Measurements from ENCODE around the gene DMRT1. TPM values are rescaled to one million over a fixed set of nuclear protein-coding genes. Genes with fewer than 3 reads are reported as not detected.

Gene DMRT1
- total RNA-seq, 1 experiment from 2014 or later = 0.47 TPM

DNA sequence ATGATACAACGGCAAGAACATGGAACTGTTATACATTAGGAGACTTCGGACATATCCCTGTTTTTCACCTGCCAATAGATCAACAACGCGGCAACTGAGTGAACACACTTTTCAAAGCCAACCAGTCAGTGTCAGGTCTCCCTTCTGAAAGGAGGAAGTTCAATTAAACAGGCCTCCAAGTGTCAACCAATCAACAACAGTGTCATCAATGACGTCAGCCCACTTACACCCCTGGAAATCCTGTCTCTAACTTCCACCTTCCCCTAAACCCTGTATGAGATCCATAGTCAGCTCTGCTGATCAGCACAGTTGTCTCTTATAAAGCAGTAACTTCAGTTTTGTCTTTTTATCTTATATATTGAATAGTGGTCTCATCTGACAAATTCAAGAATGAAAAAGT, 171.5 kb downstream of the DMRT1 start:
- Histone ChIP-seq H3K27me3 (ENCODE audit: insufficient read depth, low read length) (no peaks in the 10 kb centered on the region), H3K4me1 (ENCODE audit: control insufficient read depth in 1 of 2, insufficient read depth in 2 of 2, low read length in 2 of 2) (no peaks in the 10 kb centered on the region), H4K20me1 (ENCODE audit: insufficient read depth) (no peaks in the 10 kb centered on the region), H3K9me2 (ENCODE audit: insufficient read depth) (no peaks in the 10 kb centered on the region), H3K36me3 (ENCODE audit: control insufficient read depth in 1 of 2, insufficient read depth in 2 of 2, low read length in 2 of 2) (no peaks in the 10 kb centered on the region), H3K4me2 (ENCODE audit: low read length) (no peak overlapping the region), H3K9me3 (ENCODE audit: control insufficient read depth in 1 of 2, insufficient read depth in 1 of 2, low read depth in 1 of 2, low read length in 2 of 2) (no peaks in the 10 kb centered on the region), H3K4me3 (replicated peaks in 1 of 2; ENCODE audit: low read depth in 1 of 2, low read length in 2 of 2) (no peak overlapping the region), H3K79me2 (ENCODE audit: insufficient read depth, low read length) (no peaks in the 10 kb centered on the region), H2AFZ (ENCODE audit: low read depth, low read length, poor library complexity, severe bottlenecking) (no peak overlapping the region), H3K9ac (ENCODE audit: low read length) (no peak overlapping the region), H3K27ac (ENCODE audit: low read depth, low read length) (no peak overlapping the region)
- ChIA-PET RAD21 (ENCODE audit: low non-redundant PET in 1 of 2, low total read pairs in 2 of 2, uncharacterized antibody in 2 of 2, unreplicated experiment in 2 of 2) (no interaction called here), POLR2A (no interaction called here), CTCF (no interaction called here)
- intact Hi-C loops (cut with micrococcal nuclease) = no loop called here
- TF ChIP-seq POLR2AphosphoS5 (IDR thresholded peaks at IDR 0.05; ENCODE audit: low read depth, low read length) (no peak), SP1 (IDR thresholded peaks at IDR 0.05; ENCODE audit: low read depth) (no peak), TCF7L2 (IDR thresholded peaks at IDR 0.05; ENCODE audit: borderline replicate concordance, extremely low read depth, insufficient read depth, insufficient read length) (no peak), CEBPB (IDR thresholded peaks at IDR 0.05; ENCODE audit: low read depth) (no peak), EZH2phosphoT487 (IDR thresholded peaks at IDR 0.05; ENCODE audit: borderline replicate concordance) (no peak), EGR1 (IDR thresholded peaks at IDR 0.05; ENCODE audit: low read depth) (no peak)
- TF ChIP-seq, protein P1, sequence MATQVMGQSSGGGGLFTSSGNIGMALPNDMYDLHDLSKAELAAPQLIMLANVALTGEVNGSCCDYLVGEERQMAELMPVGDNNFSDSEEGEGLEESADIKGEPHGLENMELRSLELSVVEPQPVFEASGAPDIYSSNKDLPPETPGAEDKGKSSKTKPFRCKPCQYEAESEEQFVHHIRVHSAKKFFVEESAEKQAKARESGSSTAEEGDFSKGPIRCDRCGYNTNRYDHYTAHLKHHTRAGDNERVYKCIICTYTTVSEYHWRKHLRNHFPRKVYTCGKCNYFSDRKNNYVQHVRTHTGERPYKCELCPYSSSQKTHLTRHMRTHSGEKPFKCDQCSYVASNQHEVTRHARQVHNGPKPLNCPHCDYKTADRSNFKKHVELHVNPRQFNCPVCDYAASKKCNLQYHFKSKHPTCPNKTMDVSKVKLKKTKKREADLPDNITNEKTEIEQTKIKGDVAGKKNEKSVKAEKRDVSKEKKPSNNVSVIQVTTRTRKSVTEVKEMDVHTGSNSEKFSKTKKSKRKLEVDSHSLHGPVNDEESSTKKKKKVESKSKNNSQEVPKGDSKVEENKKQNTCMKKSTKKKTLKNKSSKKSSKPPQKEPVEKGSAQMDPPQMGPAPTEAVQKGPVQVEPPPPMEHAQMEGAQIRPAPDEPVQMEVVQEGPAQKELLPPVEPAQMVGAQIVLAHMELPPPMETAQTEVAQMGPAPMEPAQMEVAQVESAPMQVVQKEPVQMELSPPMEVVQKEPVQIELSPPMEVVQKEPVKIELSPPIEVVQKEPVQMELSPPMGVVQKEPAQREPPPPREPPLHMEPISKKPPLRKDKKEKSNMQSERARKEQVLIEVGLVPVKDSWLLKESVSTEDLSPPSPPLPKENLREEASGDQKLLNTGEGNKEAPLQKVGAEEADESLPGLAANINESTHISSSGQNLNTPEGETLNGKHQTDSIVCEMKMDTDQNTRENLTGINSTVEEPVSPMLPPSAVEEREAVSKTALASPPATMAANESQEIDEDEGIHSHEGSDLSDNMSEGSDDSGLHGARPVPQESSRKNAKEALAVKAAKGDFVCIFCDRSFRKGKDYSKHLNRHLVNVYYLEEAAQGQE (IDR thresholded peaks at IDR 0.05; ENCODE audit: low read depth) = no peak
- TF ChIP-seq, protein P2, sequence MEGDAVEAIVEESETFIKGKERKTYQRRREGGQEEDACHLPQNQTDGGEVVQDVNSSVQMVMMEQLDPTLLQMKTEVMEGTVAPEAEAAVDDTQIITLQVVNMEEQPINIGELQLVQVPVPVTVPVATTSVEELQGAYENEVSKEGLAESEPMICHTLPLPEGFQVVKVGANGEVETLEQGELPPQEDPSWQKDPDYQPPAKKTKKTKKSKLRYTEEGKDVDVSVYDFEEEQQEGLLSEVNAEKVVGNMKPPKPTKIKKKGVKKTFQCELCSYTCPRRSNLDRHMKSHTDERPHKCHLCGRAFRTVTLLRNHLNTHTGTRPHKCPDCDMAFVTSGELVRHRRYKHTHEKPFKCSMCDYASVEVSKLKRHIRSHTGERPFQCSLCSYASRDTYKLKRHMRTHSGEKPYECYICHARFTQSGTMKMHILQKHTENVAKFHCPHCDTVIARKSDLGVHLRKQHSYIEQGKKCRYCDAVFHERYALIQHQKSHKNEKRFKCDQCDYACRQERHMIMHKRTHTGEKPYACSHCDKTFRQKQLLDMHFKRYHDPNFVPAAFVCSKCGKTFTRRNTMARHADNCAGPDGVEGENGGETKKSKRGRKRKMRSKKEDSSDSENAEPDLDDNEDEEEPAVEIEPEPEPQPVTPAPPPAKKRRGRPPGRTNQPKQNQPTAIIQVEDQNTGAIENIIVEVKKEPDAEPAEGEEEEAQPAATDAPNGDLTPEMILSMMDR (IDR thresholded peaks at IDR 0.05 in 2 of 3, conservative IDR thresholded peaks at IDR 0.05 in 1 of 3; ENCODE audit: borderline replicate concordance in 1 of 3, insufficient read depth in 1 of 3, low read depth in 2 of 3, low read length in 2 of 3) = no peak
- TF ChIP-seq, protein P3, sequence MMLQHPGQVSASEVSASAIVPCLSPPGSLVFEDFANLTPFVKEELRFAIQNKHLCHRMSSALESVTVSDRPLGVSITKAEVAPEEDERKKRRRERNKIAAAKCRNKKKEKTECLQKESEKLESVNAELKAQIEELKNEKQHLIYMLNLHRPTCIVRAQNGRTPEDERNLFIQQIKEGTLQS (IDR thresholded peaks at IDR 0.05) = no peak
- no peak for ATAC-seq
- BruUV-seq (replicated peaks) = no TSS peak
- DNase-seq (ENCODE audit: low read depth, low spot score) = no peak
